H9 (cell line): Measurements from ENCODE around the gene CERK. TPM values are rescaled to one million over a fixed set of nuclear protein-coding genes. Genes with fewer than 3 reads are reported as not detected.

Experiments
- DNase-seq: peaks from one replicate; pipeline ENCODE4 v3.0.0-alpha.2; 2017
- H2AFZ ChIP-seq: one replicate; pipeline ENCODE4 v1.6.1; 2013; ENCODE audit warnings: mild to moderate bottlenecking, low read length, control low read depth, moderate library complexity
- H2AK5ac ChIP-seq: 2 replicates; pipeline ENCODE4 v1.6.1; 2013; ENCODE audit warnings: low read length, control low read depth, mixed read lengths; ENCODE audit not compliant: insufficient read length
- H2BK120ac ChIP-seq: one replicate; pipeline ENCODE4 v1.6.1; 2013; ENCODE audit warnings: low read depth, mild to moderate bottlenecking, low read length, control low read depth, inconsistent platforms; ENCODE audit not compliant: poor library complexity, severe bottlenecking
- H2BK12ac ChIP-seq: 2 replicates; pipeline ENCODE4 v1.6.1; 2013; ENCODE audit warnings: low read length, control low read depth, mixed read lengths, low read depth; ENCODE audit not compliant: insufficient read length
- H2BK15ac ChIP-seq: 2 replicates; pipeline ENCODE4 v1.6.1; 2013; ENCODE audit warnings: low read depth, low read length, control low read depth
- H2BK20ac ChIP-seq: one replicate; pipeline ENCODE4 v1.6.1; 2013; ENCODE audit warnings: low read depth, mild to moderate bottlenecking, low read length, control low read depth, inconsistent platforms; ENCODE audit not compliant: poor library complexity, severe bottlenecking
- H2BK5ac ChIP-seq: 2 replicates; pipeline ENCODE4 v1.6.1; 2013; ENCODE audit warnings: low read length, control low read depth, mixed read lengths; ENCODE audit not compliant: insufficient read length
- H3K14ac ChIP-seq: 2 replicates; pipeline ENCODE4 v1.6.1; 2013; ENCODE audit warnings: low read length, control low read depth; ENCODE audit not compliant: insufficient read depth
- H3K18ac ChIP-seq: 2 replicates; pipeline ENCODE4 v1.6.1; 2013; ENCODE audit warnings: low read depth, mild to moderate bottlenecking, mixed read lengths, low read length, control low read depth; ENCODE audit not compliant: insufficient read length
- H3K23ac ChIP-seq: 2 replicates; pipeline ENCODE4 v1.6.1; 2013; ENCODE audit warnings: low read length, control low read depth, mixed read lengths, low read depth; ENCODE audit not compliant: insufficient read length
- H3K23me2 ChIP-seq: 2 replicates; pipeline ENCODE4 v1.6.1; 2013; ENCODE audit warnings: low read depth, mild to moderate bottlenecking, mixed read lengths, low read length, control low read depth; ENCODE audit not compliant: insufficient read length, poor library complexity, severe bottlenecking
- H3K27ac ChIP-seq: 2 replicates; pipeline ENCODE4 v1.5.1; 2013; ENCODE audit warnings: low read length, control low read depth, mixed read lengths, low read depth; ENCODE audit not compliant: insufficient read length
- H3K27me3 ChIP-seq: 2 replicates; pipeline ENCODE4 v1.6.1; 2013; ENCODE audit warnings: low read length, control low read depth, inconsistent platforms; ENCODE audit not compliant: insufficient read depth
- H3K4ac ChIP-seq: 2 replicates; pipeline ENCODE4 v1.6.1; 2013; ENCODE audit warnings: low read depth, mild to moderate bottlenecking, control low read depth, inconsistent platforms, low read length, moderate library complexity
- H3K4me1 ChIP-seq: 2 replicates; pipeline ENCODE4 v1.6.1; 2013; ENCODE audit warnings: low read length, control low read depth, inconsistent platforms; ENCODE audit not compliant: insufficient read depth
- H3K4me2 ChIP-seq: 2 replicates; pipeline ENCODE4 v1.6.1; 2013; ENCODE audit warnings: low read length, control low read depth, mixed read lengths; ENCODE audit not compliant: insufficient read length, insufficient read depth
- H3K56ac ChIP-seq: 2 replicates; pipeline ENCODE4 v1.6.1; 2013; ENCODE audit warnings: low read depth, mild to moderate bottlenecking, mixed read lengths, low read length, control low read depth; ENCODE audit not compliant: insufficient read length
- H3K79me1 ChIP-seq: 2 replicates; pipeline ENCODE4 v1.6.1; 2013; ENCODE audit warnings: low read depth, mild to moderate bottlenecking, moderate library complexity, low read length, control low read depth, inconsistent platforms; ENCODE audit not compliant: insufficient read depth, poor library complexity, severe bottlenecking
- H3K79me2 ChIP-seq: 2 replicates; pipeline ENCODE4 v1.6.1; 2013; ENCODE audit warnings: low read length, control low read depth, inconsistent platforms; ENCODE audit not compliant: insufficient read depth
- H3K9ac ChIP-seq: 2 replicates; pipeline ENCODE4 v1.6.1; 2013; ENCODE audit warnings: low read length, control low read depth, mixed read lengths; ENCODE audit not compliant: insufficient read length; ENCODE audit errors: extremely low read depth
- H3K9me3 ChIP-seq: one replicate; pipeline ENCODE4 v1.6.1; 2013; ENCODE audit warnings: low read depth, low read length, inconsistent platforms; ENCODE audit not compliant: control insufficient read depth
- H3T11ph ChIP-seq: one replicate; pipeline ENCODE4 v1.6.1; 2013; ENCODE audit warnings: mild to moderate bottlenecking, low read length, control low read depth, inconsistent platforms
- H4K20me1 ChIP-seq: one replicate; pipeline ENCODE4 v1.6.1; 2013; ENCODE audit not compliant: control insufficient read depth, insufficient read length, insufficient read depth
- H4K5ac ChIP-seq: 2 replicates; pipeline ENCODE4 v1.6.1; 2013; ENCODE audit warnings: low read depth, mild to moderate bottlenecking, mixed read lengths, low read length, control low read depth; ENCODE audit not compliant: insufficient read length
- H4K8ac ChIP-seq: replicated peaks from 2 replicates; pipeline ENCODE4 v1.6.1; 2013; ENCODE audit warnings: low read length, control low read depth, mixed read lengths, low read depth; ENCODE audit not compliant: insufficient read length
- H4K91ac ChIP-seq: 2 replicates; pipeline ENCODE4 v1.6.1; 2013; ENCODE audit warnings: low read depth, mild to moderate bottlenecking, moderate library complexity, mixed read lengths, low read length, control low read depth; ENCODE audit not compliant: insufficient read length
- H3K27ac Mint-ChIP-seq, 3 experiments: 2 replicates in 2 of 3; 3 replicates in 1 of 3; pipeline ENCODE4 v1.8.0; 2020 to 2021; ENCODE audit warnings: mixed read lengths in 3 of 3, mild to moderate bottlenecking in 1 of 3, moderate library complexity in 1 of 3
- H3K27me3 Mint-ChIP-seq: 2 replicates; pipeline ENCODE4 v1.8.0; 2021; ENCODE audit warnings: low read depth, mild to moderate bottlenecking, moderate library complexity, mixed read lengths
- H3K36me3 Mint-ChIP-seq, 3 experiments: 2 replicates in 2 of 3; 3 replicates in 1 of 3; pipeline ENCODE4 v1.8.0; 2020 to 2021; ENCODE audit warnings: low read depth in 3 of 3, mixed read lengths in 3 of 3; ENCODE audit not compliant: insufficient read depth in 1 of 3
- H3K4me1 Mint-ChIP-seq, 2 experiments: 2 replicates each; pipeline ENCODE4 v1.8.0; 2020; ENCODE audit warnings: mixed read lengths in 2 of 2
- H3K4me3 Mint-ChIP-seq, 2 experiments: 2 replicates in 1 of 2; 3 replicates in 1 of 2; pipeline ENCODE4 v1.8.0; 2020 to 2021; ENCODE audit warnings: mild to moderate bottlenecking in 2 of 2, mixed read lengths in 2 of 2, moderate library complexity in 1 of 2
- H3K9me3 Mint-ChIP-seq, 2 experiments: 2 replicates in 1 of 2; 3 replicates in 1 of 2; pipeline ENCODE4 v1.8.0; 2020; ENCODE audit warnings: mild to moderate bottlenecking in 2 of 2, mixed read lengths in 2 of 2, moderate library complexity in 1 of 2
- WGBS: extraction: QIAGEN DNeasy Blood & Tissue Kit; methylation state at CpG from one replicate; pipeline ENCODE4 v1.1.7; 2013; ENCODE audit warnings: missing lambda C conversion rate, low lambda C conversion rate, mixed read lengths; ENCODE audit not compliant: insufficient read length; ENCODE audit errors: extremely low coverage; 5-methylcytosine and 5-hydroxymethylcytosine counted together
- total RNA-seq: library from RNA; stranded (reverse); gene quantifications from 2 replicates; pipeline ENCODE4 v1.2.1, GENCODE V29; 2021
- TF ChIP-seq, protein P1 (sequence below): fragments of 200-600 bp; sonication (generic); conservative IDR thresholded peaks from 3 replicates; pipeline ENCODE4 v1.8.0; 2021; ENCODE audit warnings: antibody characterized with exemption, mild to moderate bottlenecking

Gene CERK
- total RNA-seq, 1 experiment from 2014 or later = 47.1 TPM

GRCh38 chr22:46678785-46679700 lies 59.0 kb downstream of the CERK start:
- Mint-ChIP-seq H3K4me3 (no peak overlapping the region), H3K36me3 (0 out of 7 replicates have a peak, but pooled peaks cover 0 to 3% (median 0%) of the 10 kb centered on the region in 3 experiments), H3K9me3 (no peaks in the 10 kb centered on the region), H3K27me3 (no peaks in the 10 kb centered on the region), H3K27ac (peak overlapping the region in 2 of 3 experiments; percentile 67 to 89; a peak in 3 of 7 replicates), H3K4me1 (peaks cover 1 to 3% of the 10 kb centered on the region in 2 experiments; a peak in 2 of 4 replicates)
- H3K27ac ChIP-seq = no peak overlapping the region
- no peak overlapping the region for H2BK12ac ChIP-seq
- no peak overlapping the region for H4K91ac ChIP-seq
- no peaks in the 10 kb centered on the region for H3K27me3 ChIP-seq
- H3K23ac ChIP-seq = no peak overlapping the region
- WGBS = no CpG with 5 or more reads among the region's 44 CpGs
- no peak overlapping the region for H4K5ac ChIP-seq
- H3K4me2 ChIP-seq = no peak overlapping the region
- no peaks in the 10 kb centered on the region for H4K20me1 ChIP-seq
- no peak overlapping the region for H2BK5ac ChIP-seq
- DNase-seq = no peak
- no peak overlapping the region for H3K9ac ChIP-seq
- no peak overlapping the region for H3T11ph ChIP-seq
- H3K23me2 ChIP-seq = no peaks in the 10 kb centered on the region
- H2AFZ ChIP-seq = no peak overlapping the region
- no peak overlapping the region for H2BK20ac ChIP-seq
- H2BK15ac ChIP-seq = no peak overlapping the region
- H2AK5ac ChIP-seq = no peak overlapping the region
- no peak overlapping the region for H2BK120ac ChIP-seq
- H4K8ac ChIP-seq = no peak overlapping the region
- no peaks in the 10 kb centered on the region; the same call in 1 of the 2 replicates for H3K4me1 ChIP-seq
- H3K79me2 ChIP-seq = no peaks in the 10 kb centered on the region
- H3K18ac ChIP-seq = no peak overlapping the region
- TF ChIP-seq, protein P1, sequence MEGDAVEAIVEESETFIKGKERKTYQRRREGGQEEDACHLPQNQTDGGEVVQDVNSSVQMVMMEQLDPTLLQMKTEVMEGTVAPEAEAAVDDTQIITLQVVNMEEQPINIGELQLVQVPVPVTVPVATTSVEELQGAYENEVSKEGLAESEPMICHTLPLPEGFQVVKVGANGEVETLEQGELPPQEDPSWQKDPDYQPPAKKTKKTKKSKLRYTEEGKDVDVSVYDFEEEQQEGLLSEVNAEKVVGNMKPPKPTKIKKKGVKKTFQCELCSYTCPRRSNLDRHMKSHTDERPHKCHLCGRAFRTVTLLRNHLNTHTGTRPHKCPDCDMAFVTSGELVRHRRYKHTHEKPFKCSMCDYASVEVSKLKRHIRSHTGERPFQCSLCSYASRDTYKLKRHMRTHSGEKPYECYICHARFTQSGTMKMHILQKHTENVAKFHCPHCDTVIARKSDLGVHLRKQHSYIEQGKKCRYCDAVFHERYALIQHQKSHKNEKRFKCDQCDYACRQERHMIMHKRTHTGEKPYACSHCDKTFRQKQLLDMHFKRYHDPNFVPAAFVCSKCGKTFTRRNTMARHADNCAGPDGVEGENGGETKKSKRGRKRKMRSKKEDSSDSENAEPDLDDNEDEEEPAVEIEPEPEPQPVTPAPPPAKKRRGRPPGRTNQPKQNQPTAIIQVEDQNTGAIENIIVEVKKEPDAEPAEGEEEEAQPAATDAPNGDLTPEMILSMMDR = no peak
- H3K4ac ChIP-seq = no peak overlapping the region
- H3K56ac ChIP-seq = no peak overlapping the region
- no peaks in the 10 kb centered on the region for H3K9me3 ChIP-seq
- H3K79me1 ChIP-seq = no peaks in the 10 kb centered on the region
- no peak overlapping the region; the same call in 1 of the 2 replicates for H3K14ac ChIP-seq
